IMR-90 (cell line): Measurements from ENCODE around the gene OSM. TPM values are rescaled to one million over a fixed set of nuclear protein-coding genes. Genes with fewer than 3 reads are reported as not detected.
A peak's percentile ranks its signal among the peaks of the same experiment; 100 is the strongest.

Experiments used
- ATAC-seq: fragments of 200-7000 bp; cut with Tn5 transposase; 2 replicates; pipeline ENCODE4 v1.9.1; 2020; ENCODE audit warnings: low read depth, mild to moderate bottlenecking, moderate library complexity
- BruUV-seq: library from RNA; stranded (reverse); fragments of 400-500 nt; replicated peaks from 2 replicates; lab custom pipeline; 2021; lab: Mats Ljungman, UMichigan
- CTCF ChIA-PET: fragments of 300-600 bp; formaldehyde crosslinking; extraction: SDS; loops from one replicate; lab custom pipeline; 2021; ENCODE audit warnings: antibody characterized with exemption; lab: Yijun Ruan, JAX
- POLR2A ChIA-PET: fragments of 300-600 bp; sonication (Branson Sonifier 250); formaldehyde crosslinking; loops from one replicate; lab custom pipeline; 2022; ENCODE audit warnings: antibody characterized with exemption; ENCODE audit not compliant: unreplicated experiment; lab: Charles Lee
- DNase-seq: peaks from one replicate; pipeline ENCODE4 v3.0.0; 2013
- H2AFZ ChIP-seq: replicated peaks from 2 replicates; pipeline ENCODE3; 2013; ENCODE audit warnings: low read length, mild to moderate bottlenecking; ENCODE audit not compliant: poor library complexity
- H2AK5ac ChIP-seq: 2 replicates; pipeline ENCODE4 v1.6.1; 2013; ENCODE audit warnings: low read depth, low read length, inconsistent platforms
- H2AK9ac ChIP-seq: replicated peaks from 2 replicates; pipeline ENCODE3; 2013; ENCODE audit warnings: mild to moderate bottlenecking, low read depth, low read length, moderate library complexity; ENCODE audit not compliant: poor library complexity
- H2BK120ac ChIP-seq: 2 replicates; pipeline ENCODE4 v1.6.1; 2013; ENCODE audit warnings: low read depth, low read length, inconsistent platforms
- H2BK15ac ChIP-seq: 3 replicates; pipeline ENCODE4 v1.6.1; 2013; ENCODE audit warnings: low read depth, low read length, inconsistent platforms
- H2BK20ac ChIP-seq: 2 replicates; pipeline ENCODE4 v1.6.1; 2013; ENCODE audit warnings: low read depth, mild to moderate bottlenecking, inconsistent platforms, low read length, moderate library complexity
- H2BK5ac ChIP-seq: 2 replicates; pipeline ENCODE4 v1.6.1; 2013; ENCODE audit warnings: mild to moderate bottlenecking, low read depth, low read length, inconsistent platforms; ENCODE audit not compliant: poor library complexity, severe bottlenecking
- H3K14ac ChIP-seq: replicated peaks from 2 replicates; pipeline ENCODE4 v1.6.1; 2013; ENCODE audit warnings: low read depth, low read length, inconsistent platforms
- H3K18ac ChIP-seq: 2 replicates; pipeline ENCODE4 v1.6.1; 2013; ENCODE audit warnings: low read depth, low read length, control low read depth
- H3K23ac ChIP-seq: 2 replicates; pipeline ENCODE4 v1.6.1; 2013; ENCODE audit warnings: low read depth, low read length, inconsistent platforms
- H3K27ac ChIP-seq: 2 replicates; pipeline ENCODE4 v1.5.1; 2013; ENCODE audit warnings: mild to moderate bottlenecking, control low read depth, low read length; ENCODE audit not compliant: insufficient read depth
- H3K27me3 ChIP-seq: 2 replicates; pipeline ENCODE4 v1.6.1; 2013; ENCODE audit warnings: low read length; ENCODE audit not compliant: control insufficient read depth, insufficient read depth
- H3K36me3 ChIP-seq: 2 replicates; pipeline ENCODE4 v1.6.1; 2013; ENCODE audit warnings: low read length, mixed read lengths; ENCODE audit not compliant: control insufficient read depth, insufficient read depth
- H3K4ac ChIP-seq: 2 replicates; pipeline ENCODE4 v1.6.1; 2013; ENCODE audit warnings: low read depth, low read length, inconsistent platforms
- H3K4me1 ChIP-seq: 2 replicates; pipeline ENCODE4 v1.6.1; 2013; ENCODE audit warnings: low read length, mixed read lengths; ENCODE audit not compliant: control insufficient read depth, insufficient read depth
- H3K4me2 ChIP-seq: 2 replicates; pipeline ENCODE4 v1.6.1; 2013; ENCODE audit warnings: low read depth, mild to moderate bottlenecking, control low read depth, low read length, moderate library complexity
- H3K4me3 ChIP-seq: 2 replicates; pipeline ENCODE4 v1.5.1; 2013; ENCODE audit warnings: low read depth, mild to moderate bottlenecking, control low read depth, low read length, moderate library complexity; ENCODE audit not compliant: insufficient read depth
- H3K56ac ChIP-seq: 2 replicates; pipeline ENCODE4 v1.6.1; 2013; ENCODE audit warnings: low read length, inconsistent platforms; ENCODE audit not compliant: insufficient read depth; ENCODE audit errors: extremely low read depth
- H3K79me1 ChIP-seq, 2 experiments: 2 replicates each; pipeline ENCODE4 v1.6.1; 2013; ENCODE audit warnings: low read length in 2 of 2, inconsistent platforms in 1 of 2, low read depth in 1 of 2
- H3K9ac ChIP-seq: 2 replicates; pipeline ENCODE4 v1.6.1; 2013; ENCODE audit warnings: low read depth, low read length, control low read depth
- H3K9me1 ChIP-seq: 2 replicates; pipeline ENCODE4 v1.6.1; 2013; ENCODE audit warnings: low read length, inconsistent platforms; ENCODE audit not compliant: insufficient read depth
- H3K9me3 ChIP-seq: 2 replicates; pipeline ENCODE4 v1.6.1; 2013; ENCODE audit warnings: low read length; ENCODE audit not compliant: control insufficient read depth, insufficient read depth
- H4K20me1 ChIP-seq: 2 replicates; pipeline ENCODE4 v1.6.1; 2013; ENCODE audit warnings: low read length, inconsistent platforms; ENCODE audit not compliant: insufficient read depth
- H4K5ac ChIP-seq: 2 replicates; pipeline ENCODE4 v1.6.1; 2013; ENCODE audit warnings: mild to moderate bottlenecking, low read depth, low read length, control low read depth
- H4K8ac ChIP-seq, 2 experiments: 2 replicates each; pipeline ENCODE4 v1.6.1; 2013; ENCODE audit warnings: low read depth in 2 of 2, low read length in 2 of 2, control low read depth in 1 of 2, inconsistent platforms in 1 of 2
- H4K91ac ChIP-seq: 2 replicates; pipeline ENCODE4 v1.6.1; 2013; ENCODE audit warnings: low read depth, low read length, inconsistent platforms; ENCODE audit not compliant: insufficient read depth
- BHLHE40 ChIP-seq: fragments of 150-350 bp; IDR thresholded peaks from 2 replicates; pipeline ENCODE4 v1.6.1; 2016; ENCODE audit warnings: mild to moderate bottlenecking, low read depth, low read length
- FOS ChIP-seq: fragments of 150-350 bp; IDR thresholded peaks from 2 replicates; pipeline ENCODE4 v1.6.1; 2016; ENCODE audit warnings: low read depth, low read length
- MAFK ChIP-seq: IDR thresholded peaks from 2 replicates; pipeline ENCODE4 v1.6.1; 2012; ENCODE audit warnings: low read depth, low read length, improper control_type of control experiment
- MXI1 ChIP-seq: IDR thresholded peaks from 2 replicates; pipeline ENCODE4 v1.6.1; 2012; ENCODE audit warnings: low read depth, mild to moderate bottlenecking, low read length, moderate library complexity, borderline replicate concordance
- POLR2A ChIP-seq: IDR thresholded peaks from 2 replicates; pipeline ENCODE4 v1.6.1; 2012; ENCODE audit warnings: mild to moderate bottlenecking, low read depth, low read length
- RCOR1 ChIP-seq: IDR thresholded peaks from 2 replicates; pipeline ENCODE4 v1.6.1; 2012; ENCODE audit warnings: mild to moderate bottlenecking, low read length, improper control_type of control experiment; ENCODE audit not compliant: insufficient replicate concordance
- WGBS, 2 experiments: methylation state at CpG; one replicate each; pipeline versions ENCODE4 v1.1.5 to v1.1.7; 2013; ENCODE audit warnings: missing lambda C conversion rate in 2 of 2; ENCODE audit not compliant: insufficient read length in 1 of 2; ENCODE audit errors: extremely low coverage in 2 of 2; 5-methylcytosine and 5-hydroxymethylcytosine counted together
- dilution Hi-C: fragments of 300-500 bp; cut with HindIII; formaldehyde crosslinking; loops from one replicate; pipeline ENCODE4 v1.14.3; 2018; ENCODE audit warnings: low sequenced_read_pairs; ENCODE audit not compliant: unreplicated experiment
- in situ Hi-C: fragments of 300-500 bp; cut with MboI; formaldehyde crosslinking; loops from 3 replicates; pipeline ENCODE4 v1.14.3; 2019; ENCODE audit warnings: low sequenced_read_pairs, inconsistent platforms, mixed read lengths
- intact Hi-C: fragments of 100-400 bp; cut with micrococcal nuclease; formaldehyde crosslinking; loops from 2 replicates; pipeline ENCODE4 v1.10.0; 2022
- polyA plus RNA-seq, 3 experiments: library from polyadenylated mRNA; depleted of rRNA; stranded (reverse); fragments of >200 nt; gene quantifications; 2 replicates each; pipeline ENCODE4 v1.2.3, GENCODE V29; 2012; ENCODE audit warnings: low replicate concordance in 1 of 3
- total RNA-seq: library from RNA; depleted of rRNA; stranded (reverse); fragments of >200 nt; gene quantifications from 2 replicates; pipeline ENCODE4 v1.2.3, GENCODE V29; 2012
- TF ChIP-seq, protein P1 (sequence below): conservative IDR thresholded peaks from 2 replicates; pipeline ENCODE4 v1.5.1; 2012; ENCODE audit warnings: mild to moderate bottlenecking, low read depth, low read length, improper control_type of control experiment
- TF ChIP-seq, protein P2 (sequence below): fragments of 150-350 bp; IDR thresholded peaks from 2 replicates; pipeline ENCODE4 v1.6.1; 2016; ENCODE audit warnings: low read depth, mild to moderate bottlenecking, low read length, moderate library complexity, borderline replicate concordance
- TF ChIP-seq, protein P3 (sequence below): fragments of 150-350 bp; IDR thresholded peaks from 2 replicates; pipeline ENCODE4 v1.6.1; 2017; ENCODE audit warnings: mild to moderate bottlenecking, antibody characterized with exemption, low read length, low read depth

The OSM gene
- total and polyA plus RNA-seq, 2 of the 4 experiments (the other 2 are of a cell fraction): not detected

DNA sequence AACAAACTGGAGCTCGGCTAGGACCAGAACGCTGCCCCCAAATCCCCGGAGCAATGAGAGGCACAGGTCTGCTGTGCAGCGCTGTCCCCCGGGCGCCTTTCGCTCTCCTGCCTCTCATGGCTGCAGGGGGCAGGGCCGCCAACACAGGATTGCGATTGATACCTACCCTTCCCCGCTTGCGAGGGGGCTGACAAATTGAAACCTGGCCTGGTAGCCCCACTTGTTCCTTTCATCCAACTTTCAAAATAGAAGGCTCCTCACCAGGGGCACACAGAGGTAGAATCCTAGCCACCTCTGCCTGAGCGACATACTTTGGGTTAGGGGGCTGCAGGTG lies 23.3 kb upstream of the OSM start:
- intact Hi-C loops (loop anchor here (2.0 kb wide), 2 partner anchors 37 to 67 kb away; partner anchors contain the start of genes CCDC157, SF3A1 and TBC1D10A), in situ Hi-C loops (no loop called here), dilution Hi-C loops (no loop called here)
- Histone ChIP-seq H3K4me3 (peak overlapping the region; percentile 42), H3K9me1 (peaks cover 6% of the 10 kb centered on the region), H4K91ac (no peak overlapping the region), H3K9me3 (no peaks in the 10 kb centered on the region), H4K8ac (peak overlapping the region in 1 of 2 experiments; percentile 22; a peak in 1 of 4 replicates), H2AFZ (peak overlapping the region; percentile 89), H3K79me1 (peaks cover 0 to 14% of the 10 kb centered on the region in 2 experiments; a peak in 3 of 4 replicates), H2AK5ac (0 out of 2 replicates have a peak overlapping the region, but pooled peaks have one; percentile 18), H2AK9ac (peak overlapping the region; percentile 85), H3K4me2 (peak overlapping the region; percentile 93), H3K18ac (no peak overlapping the region), H3K4ac (peak overlapping the region; percentile 37; the same call in 1 of the 2 replicates), H4K5ac (no peak overlapping the region), H2BK120ac (no peak overlapping the region), H3K27me3 (no peaks in the 10 kb centered on the region), H3K56ac (no peak overlapping the region), H3K23ac (no peak overlapping the region), H4K20me1 (peaks cover 24% of the 10 kb centered on the region), H3K14ac (peak overlapping the region; percentile 33; the same call in 1 of the 2 replicates), H3K27ac (no peak overlapping the region), H3K4me1 (peaks cover 20% of the 10 kb centered on the region; the same call in 1 of the 2 replicates), H2BK20ac (no peak overlapping the region), H3K9ac (0 out of 2 replicates have a peak overlapping the region, but pooled peaks have one; percentile 25), H3K36me3 (peaks cover 50% of the 10 kb centered on the region), H2BK15ac (no peak overlapping the region), H2BK5ac (no peak overlapping the region)
- BruUV-seq: no TSS peak
- ChIA-PET POLR2A (interaction anchor here (0.6 kb wide), 1 partner anchor 190 kb away, joined by 3 read pairs; no protein-coding TSS in a partner anchor), CTCF (no interaction called here)
- WGBS, 2 experiments: 30% methylated on average over 4 of the region's 12 CpGs; no CpG with 5 or more reads in 1 of the 2 experiments
- TF ChIP-seq POLR2A (no peak), MXI1 (no peak), FOS (no peak), BHLHE40 (no peak), RCOR1 (no peak), MAFK (no peak)
- TF ChIP-seq, protein P1, sequence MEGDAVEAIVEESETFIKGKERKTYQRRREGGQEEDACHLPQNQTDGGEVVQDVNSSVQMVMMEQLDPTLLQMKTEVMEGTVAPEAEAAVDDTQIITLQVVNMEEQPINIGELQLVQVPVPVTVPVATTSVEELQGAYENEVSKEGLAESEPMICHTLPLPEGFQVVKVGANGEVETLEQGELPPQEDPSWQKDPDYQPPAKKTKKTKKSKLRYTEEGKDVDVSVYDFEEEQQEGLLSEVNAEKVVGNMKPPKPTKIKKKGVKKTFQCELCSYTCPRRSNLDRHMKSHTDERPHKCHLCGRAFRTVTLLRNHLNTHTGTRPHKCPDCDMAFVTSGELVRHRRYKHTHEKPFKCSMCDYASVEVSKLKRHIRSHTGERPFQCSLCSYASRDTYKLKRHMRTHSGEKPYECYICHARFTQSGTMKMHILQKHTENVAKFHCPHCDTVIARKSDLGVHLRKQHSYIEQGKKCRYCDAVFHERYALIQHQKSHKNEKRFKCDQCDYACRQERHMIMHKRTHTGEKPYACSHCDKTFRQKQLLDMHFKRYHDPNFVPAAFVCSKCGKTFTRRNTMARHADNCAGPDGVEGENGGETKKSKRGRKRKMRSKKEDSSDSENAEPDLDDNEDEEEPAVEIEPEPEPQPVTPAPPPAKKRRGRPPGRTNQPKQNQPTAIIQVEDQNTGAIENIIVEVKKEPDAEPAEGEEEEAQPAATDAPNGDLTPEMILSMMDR: no peak
- TF ChIP-seq, protein P2, sequence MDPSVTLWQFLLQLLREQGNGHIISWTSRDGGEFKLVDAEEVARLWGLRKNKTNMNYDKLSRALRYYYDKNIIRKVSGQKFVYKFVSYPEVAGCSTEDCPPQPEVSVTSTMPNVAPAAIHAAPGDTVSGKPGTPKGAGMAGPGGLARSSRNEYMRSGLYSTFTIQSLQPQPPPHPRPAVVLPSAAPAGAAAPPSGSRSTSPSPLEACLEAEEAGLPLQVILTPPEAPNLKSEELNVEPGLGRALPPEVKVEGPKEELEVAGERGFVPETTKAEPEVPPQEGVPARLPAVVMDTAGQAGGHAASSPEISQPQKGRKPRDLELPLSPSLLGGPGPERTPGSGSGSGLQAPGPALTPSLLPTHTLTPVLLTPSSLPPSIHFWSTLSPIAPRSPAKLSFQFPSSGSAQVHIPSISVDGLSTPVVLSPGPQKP: no peak
- TF ChIP-seq, protein P3, sequence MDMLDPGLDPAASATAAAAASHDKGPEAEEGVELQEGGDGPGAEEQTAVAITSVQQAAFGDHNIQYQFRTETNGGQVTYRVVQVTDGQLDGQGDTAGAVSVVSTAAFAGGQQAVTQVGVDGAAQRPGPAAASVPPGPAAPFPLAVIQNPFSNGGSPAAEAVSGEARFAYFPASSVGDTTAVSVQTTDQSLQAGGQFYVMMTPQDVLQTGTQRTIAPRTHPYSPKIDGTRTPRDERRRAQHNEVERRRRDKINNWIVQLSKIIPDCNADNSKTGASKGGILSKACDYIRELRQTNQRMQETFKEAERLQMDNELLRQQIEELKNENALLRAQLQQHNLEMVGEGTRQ: no peak
- ATAC-seq (peak; percentile 1), DNase-seq (no peak)
